K562 (cell line): ENCODE data around the gene TOMM40L. TPM values are rescaled to one million over a fixed set of nuclear protein-coding genes. Genes with fewer than 3 reads are reported as not detected.
A peak's percentile ranks its signal among the peaks of the same experiment; 100 is the strongest.

Source experiments
- CBX8 ChIP-seq: fragments of 200-600 bp; sonication (generic); IDR thresholded peaks from 2 replicates; pipeline ENCODE4 v1.6.1; 2012; ENCODE audit warnings: borderline replicate concordance, mixed run types, low read depth, mild to moderate bottlenecking, moderate library complexity, mixed read lengths, low read length, control low read depth, inconsistent platforms; ENCODE audit not compliant: poor library complexity, severe bottlenecking; ENCODE audit errors: extremely low read depth
- MAZ ChIP-seq, 2 experiments: fragments of 450-650 bp in 1 of 2; sonication (generic) in 1 of 2; formaldehyde crosslinking; IDR thresholded peaks in 1 of 2; conservative IDR thresholded peaks in 1 of 2; 2 replicates each; pipeline versions ENCODE4 v1.4.0 to v1.5.0; 2020; ENCODE audit warnings: mild to moderate bottlenecking in 1 of 2, missing genetic modification reagents in 1 of 2
- PRPF4 ChIP-seq: fragments of 200-400 bp; formaldehyde crosslinking; IDR thresholded peaks from one replicate; pipeline ENCODE4 v1.6.1; 2017; ENCODE audit warnings: low read length, low read depth, mild to moderate bottlenecking; ENCODE audit not compliant: insufficient read depth, poor library complexity, severe bottlenecking
- ZNF589 ChIP-seq: fragments of 200-800 bp; sonication (Bioruptor generic); IDR thresholded peaks from 2 replicates; pipeline ENCODE4 v1.6.1; 2016; ENCODE audit warnings: low read depth, missing genetic modification characterization, missing compliant biosample characterization
- polyA plus RNA-seq, 8 experiments: library from polyadenylated mRNA; depleted of rRNA in 4 of 8; stranded (reverse) in 5 of 8; unstranded in 3 of 8; fragments of >200 nt; fragmentation: Nextera tagmentation in 2 of 8; fragmentation: Illumina TruSeq in 1 of 8; extraction: Ambion mirVana in 2 of 8; extraction: Trizol in 1 of 8; gene quantifications; 2 replicates each; pipeline versions ENCODE4 v1.2.1 to v1.2.3, GENCODE V29; 2011 to 2014; ENCODE audit warnings: inconsistent platforms in 1 of 8, missing spikeins in 1 of 8
- total RNA-seq, 7 experiments: library from RNA; depleted of rRNA in 6 of 7; stranded (reverse); fragments of >200 nt in 6 of 7; fragmentation: Illumina TruSeq in 2 of 7; extraction: Trizol in 2 of 7; gene quantifications; 2 replicates each; pipeline versions ENCODE4 v1.2.1 to v1.2.3, GENCODE V29; 2011 to 2021; ENCODE audit warnings: low replicate concordance in 1 of 7
- TF ChIP-seq, protein P1 (sequence below), 2 experiments: fragments of 450-650 bp; formaldehyde crosslinking in 1 of 2; IDR thresholded peaks; 2 replicates each; pipeline versions ENCODE4 v1.4.0 to v1.6.1; 2014 to 2020; ENCODE audit warnings: mild to moderate bottlenecking in 2 of 2, borderline replicate concordance in 1 of 2, low read depth in 1 of 2

TOMM40L gene
- total and polyA plus RNA-seq, 9 of the 15 experiments (the other 6 are each of a cell fraction or from before 2014, with no cell fraction given) = 9.6 to 33.6 (median 25.2) TPM

DNA sequence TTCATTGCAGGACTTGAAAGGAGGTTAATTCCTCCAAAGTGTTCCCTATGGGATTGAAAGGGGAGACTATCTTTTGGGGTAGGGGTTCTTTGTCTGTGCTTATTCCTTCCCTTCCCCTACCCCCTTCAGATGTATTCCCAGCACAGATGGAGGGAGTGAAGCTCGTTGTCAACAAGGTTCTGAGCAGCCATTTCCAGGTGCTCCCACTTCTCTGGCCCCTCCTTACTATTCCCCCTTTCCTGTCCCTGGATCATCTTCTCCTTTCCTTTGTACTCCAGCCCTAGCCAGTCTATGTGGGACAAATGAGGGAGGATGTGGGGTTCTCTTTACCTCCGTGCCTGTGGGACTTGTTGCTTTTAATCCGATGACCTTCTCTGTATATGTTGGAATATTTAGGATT, 899 bp downstream of the TOMM40L start (continued):
- TF ChIP-seq, protein P1, sequence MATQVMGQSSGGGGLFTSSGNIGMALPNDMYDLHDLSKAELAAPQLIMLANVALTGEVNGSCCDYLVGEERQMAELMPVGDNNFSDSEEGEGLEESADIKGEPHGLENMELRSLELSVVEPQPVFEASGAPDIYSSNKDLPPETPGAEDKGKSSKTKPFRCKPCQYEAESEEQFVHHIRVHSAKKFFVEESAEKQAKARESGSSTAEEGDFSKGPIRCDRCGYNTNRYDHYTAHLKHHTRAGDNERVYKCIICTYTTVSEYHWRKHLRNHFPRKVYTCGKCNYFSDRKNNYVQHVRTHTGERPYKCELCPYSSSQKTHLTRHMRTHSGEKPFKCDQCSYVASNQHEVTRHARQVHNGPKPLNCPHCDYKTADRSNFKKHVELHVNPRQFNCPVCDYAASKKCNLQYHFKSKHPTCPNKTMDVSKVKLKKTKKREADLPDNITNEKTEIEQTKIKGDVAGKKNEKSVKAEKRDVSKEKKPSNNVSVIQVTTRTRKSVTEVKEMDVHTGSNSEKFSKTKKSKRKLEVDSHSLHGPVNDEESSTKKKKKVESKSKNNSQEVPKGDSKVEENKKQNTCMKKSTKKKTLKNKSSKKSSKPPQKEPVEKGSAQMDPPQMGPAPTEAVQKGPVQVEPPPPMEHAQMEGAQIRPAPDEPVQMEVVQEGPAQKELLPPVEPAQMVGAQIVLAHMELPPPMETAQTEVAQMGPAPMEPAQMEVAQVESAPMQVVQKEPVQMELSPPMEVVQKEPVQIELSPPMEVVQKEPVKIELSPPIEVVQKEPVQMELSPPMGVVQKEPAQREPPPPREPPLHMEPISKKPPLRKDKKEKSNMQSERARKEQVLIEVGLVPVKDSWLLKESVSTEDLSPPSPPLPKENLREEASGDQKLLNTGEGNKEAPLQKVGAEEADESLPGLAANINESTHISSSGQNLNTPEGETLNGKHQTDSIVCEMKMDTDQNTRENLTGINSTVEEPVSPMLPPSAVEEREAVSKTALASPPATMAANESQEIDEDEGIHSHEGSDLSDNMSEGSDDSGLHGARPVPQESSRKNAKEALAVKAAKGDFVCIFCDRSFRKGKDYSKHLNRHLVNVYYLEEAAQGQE (IDR thresholded peaks at IDR 0.05; ENCODE audit: borderline replicate concordance) = no peak
- TF ChIP-seq, protein P1 (CRISPR knock-in tag; IDR thresholded peaks at IDR 0.05; ENCODE audit: low read depth) = no peak
- TF ChIP-seq MAZ (CRISPR knock-in tag; conservative IDR thresholded peaks at IDR 0.05 in 1 of 2, IDR thresholded peaks at IDR 0.05 in 1 of 2) (no peak), PRPF4 (no peak), CBX8 (no peak), ZNF589 (CRISPR knock-in tag) (0 out of 2 replicates have a peak, but pooled peaks have one; percentile 6)
